ENCODE measurements around the gene SYTL1.

SYTL1 gene

DNA sequence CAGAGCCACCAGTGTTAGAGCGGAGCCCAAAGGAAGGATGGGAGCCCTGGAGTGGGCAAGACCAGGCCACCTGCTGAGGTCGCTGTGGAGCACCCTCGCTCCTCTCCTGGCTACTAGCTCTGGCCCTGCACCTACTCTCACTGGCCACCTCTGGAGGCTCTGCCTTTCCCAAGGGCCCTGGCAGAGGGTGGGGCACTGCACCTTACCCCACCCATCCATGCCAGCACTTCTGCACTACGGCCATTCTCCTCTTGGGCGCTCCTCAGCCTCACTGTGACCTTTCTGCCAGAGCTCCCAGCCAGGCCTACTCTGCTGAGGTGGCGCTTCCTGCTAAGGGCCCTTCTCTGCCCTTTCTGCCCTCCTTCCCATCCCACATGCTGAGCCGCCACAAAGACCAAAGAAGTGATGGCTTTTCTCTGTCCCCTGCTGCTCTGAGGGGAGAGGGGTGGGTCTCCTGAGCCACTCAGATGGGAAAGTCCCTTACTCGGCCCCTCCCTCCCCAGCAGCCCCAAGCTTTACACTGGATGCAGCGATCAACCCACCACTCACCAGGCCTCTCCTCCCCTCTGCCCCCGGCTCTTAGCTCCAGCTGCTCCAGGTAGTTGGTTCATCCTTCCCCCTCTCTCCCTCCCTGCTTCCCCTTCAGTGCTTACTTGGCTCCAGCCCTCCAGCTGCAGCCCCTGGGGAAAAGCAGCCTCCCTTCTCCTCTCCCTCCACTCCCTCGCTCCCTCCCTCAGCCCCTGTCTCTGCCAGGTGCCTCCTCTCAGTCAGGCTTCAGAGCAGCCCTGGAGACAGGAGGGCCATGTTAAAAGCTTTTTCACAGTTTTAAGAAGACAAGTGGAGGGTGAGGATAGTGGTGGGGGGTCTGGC, 34.7 kb upstream of the SYTL1 start:
- H3K27ac ChIP-seq (ENCODE audit: poor library complexity, severe bottlenecking): no peak overlapping the region
- no peak for DNase-seq (ENCODE audit: low spot score)
- no peak; the same call in 1 of the 3 replicates for ATAC-seq (ENCODE audit: low read depth)
- no peaks in the 10 kb centered on the region for H3K27me3 ChIP-seq (ENCODE audit: insufficient read depth, poor library complexity, severe bottlenecking)
- H3K9me3 ChIP-seq (ENCODE audit: severe bottlenecking): no peaks in the 10 kb centered on the region
- no peaks in the 10 kb centered on the region for H3K4me1 ChIP-seq (ENCODE audit: insufficient read depth, poor library complexity, severe bottlenecking)
- H3K36me3 ChIP-seq (ENCODE audit: low read depth): no peaks in the 10 kb centered on the region
- TF ChIP-seq, protein P1, sequence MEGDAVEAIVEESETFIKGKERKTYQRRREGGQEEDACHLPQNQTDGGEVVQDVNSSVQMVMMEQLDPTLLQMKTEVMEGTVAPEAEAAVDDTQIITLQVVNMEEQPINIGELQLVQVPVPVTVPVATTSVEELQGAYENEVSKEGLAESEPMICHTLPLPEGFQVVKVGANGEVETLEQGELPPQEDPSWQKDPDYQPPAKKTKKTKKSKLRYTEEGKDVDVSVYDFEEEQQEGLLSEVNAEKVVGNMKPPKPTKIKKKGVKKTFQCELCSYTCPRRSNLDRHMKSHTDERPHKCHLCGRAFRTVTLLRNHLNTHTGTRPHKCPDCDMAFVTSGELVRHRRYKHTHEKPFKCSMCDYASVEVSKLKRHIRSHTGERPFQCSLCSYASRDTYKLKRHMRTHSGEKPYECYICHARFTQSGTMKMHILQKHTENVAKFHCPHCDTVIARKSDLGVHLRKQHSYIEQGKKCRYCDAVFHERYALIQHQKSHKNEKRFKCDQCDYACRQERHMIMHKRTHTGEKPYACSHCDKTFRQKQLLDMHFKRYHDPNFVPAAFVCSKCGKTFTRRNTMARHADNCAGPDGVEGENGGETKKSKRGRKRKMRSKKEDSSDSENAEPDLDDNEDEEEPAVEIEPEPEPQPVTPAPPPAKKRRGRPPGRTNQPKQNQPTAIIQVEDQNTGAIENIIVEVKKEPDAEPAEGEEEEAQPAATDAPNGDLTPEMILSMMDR (IDR thresholded peaks at IDR 0.05; ENCODE audit: poor library complexity, severe bottlenecking): no peak
- no peak overlapping the region for H3K4me3 ChIP-seq (ENCODE audit: severe bottlenecking)

DNA sequence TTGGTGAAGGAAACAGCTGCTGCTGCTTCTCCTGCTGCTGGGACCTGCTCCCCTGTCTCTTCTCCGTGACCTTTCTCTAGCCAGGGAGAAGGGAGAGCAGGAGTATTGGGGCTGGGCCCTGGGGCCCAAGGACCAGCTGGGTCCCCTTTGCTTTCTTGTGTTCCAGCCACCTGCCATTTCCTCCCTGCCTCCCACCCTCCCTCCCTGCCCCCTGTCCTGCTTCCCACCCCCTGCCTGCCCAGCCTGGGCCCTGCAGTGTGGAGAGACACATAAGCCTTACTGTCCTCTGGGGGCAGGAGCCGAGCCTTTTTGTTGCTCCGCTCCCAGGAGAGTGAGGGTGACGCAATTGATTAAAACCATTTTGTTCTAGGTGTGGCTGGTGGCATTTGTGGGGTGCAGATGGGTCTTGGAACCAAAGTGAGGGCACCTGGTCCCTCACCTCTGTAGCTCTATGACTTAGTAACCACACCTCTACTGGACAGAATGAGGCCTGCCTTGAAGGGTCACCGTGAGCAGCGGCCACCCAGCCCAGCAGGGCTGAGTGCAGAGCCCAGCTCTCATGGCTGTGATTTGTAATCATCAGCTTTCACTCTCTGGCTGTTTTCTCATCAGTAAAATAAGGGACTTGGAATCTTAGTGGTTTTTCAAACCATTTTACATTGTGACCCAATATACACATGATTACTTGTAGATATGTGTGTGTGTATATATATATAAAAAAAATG, 33.8 kb upstream of the SYTL1 start:
- DNase-seq (ENCODE audit: low spot score): no peak
- H3K36me3 ChIP-seq (ENCODE audit: low read depth): no peaks in the 10 kb centered on the region
- H3K9me3 ChIP-seq (ENCODE audit: severe bottlenecking): no peaks in the 10 kb centered on the region
- no peak overlapping the region for H3K27ac ChIP-seq (ENCODE audit: poor library complexity, severe bottlenecking)
- TF ChIP-seq, protein P1 (IDR thresholded peaks at IDR 0.05; ENCODE audit: poor library complexity, severe bottlenecking): no peak
- H3K4me3 ChIP-seq (ENCODE audit: severe bottlenecking): no peak overlapping the region
- no peaks in the 10 kb centered on the region for H3K4me1 ChIP-seq (ENCODE audit: insufficient read depth, poor library complexity, severe bottlenecking)
- no peaks in the 10 kb centered on the region for H3K27me3 ChIP-seq (ENCODE audit: insufficient read depth, poor library complexity, severe bottlenecking)
- ATAC-seq (ENCODE audit: low read depth): no peak

DNA sequence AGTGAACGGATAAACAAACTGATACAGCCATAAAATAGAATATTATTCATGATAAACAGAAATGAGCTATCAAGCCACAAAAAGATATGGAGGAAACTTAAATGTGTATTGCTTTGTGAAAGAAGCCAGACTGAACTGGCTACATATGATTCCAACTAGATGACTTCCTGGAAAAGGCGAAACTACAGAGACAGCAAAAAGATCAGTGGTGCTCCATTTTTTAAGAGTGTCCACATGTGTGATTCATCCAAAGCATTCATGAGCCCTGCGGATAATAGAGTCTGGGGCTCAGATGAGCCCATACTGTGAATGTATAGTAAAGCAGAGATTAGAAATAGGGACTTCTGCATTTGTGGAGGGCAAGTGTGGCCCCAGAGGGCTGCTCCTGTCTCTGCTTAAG, 27.7 kb upstream of the SYTL1 start:
- H3K36me3 ChIP-seq (ENCODE audit: low read depth): no peaks in the 10 kb centered on the region
- DNase-seq (ENCODE audit: low spot score) (no peak), ATAC-seq (ENCODE audit: low read depth) (no peak)
- no peaks in the 10 kb centered on the region for H3K27me3 ChIP-seq (ENCODE audit: insufficient read depth, poor library complexity, severe bottlenecking)
- no peak overlapping the region for H3K27ac ChIP-seq (ENCODE audit: poor library complexity, severe bottlenecking)
- H3K4me1 ChIP-seq (ENCODE audit: insufficient read depth, poor library complexity, severe bottlenecking): no peaks in the 10 kb centered on the region
- TF ChIP-seq, protein P1 (IDR thresholded peaks at IDR 0.05; ENCODE audit: poor library complexity, severe bottlenecking): no peak
- H3K9me3 ChIP-seq (ENCODE audit: severe bottlenecking): no peaks in the 10 kb centered on the region
- H3K4me3 ChIP-seq (ENCODE audit: severe bottlenecking): no peak overlapping the region

DNA sequence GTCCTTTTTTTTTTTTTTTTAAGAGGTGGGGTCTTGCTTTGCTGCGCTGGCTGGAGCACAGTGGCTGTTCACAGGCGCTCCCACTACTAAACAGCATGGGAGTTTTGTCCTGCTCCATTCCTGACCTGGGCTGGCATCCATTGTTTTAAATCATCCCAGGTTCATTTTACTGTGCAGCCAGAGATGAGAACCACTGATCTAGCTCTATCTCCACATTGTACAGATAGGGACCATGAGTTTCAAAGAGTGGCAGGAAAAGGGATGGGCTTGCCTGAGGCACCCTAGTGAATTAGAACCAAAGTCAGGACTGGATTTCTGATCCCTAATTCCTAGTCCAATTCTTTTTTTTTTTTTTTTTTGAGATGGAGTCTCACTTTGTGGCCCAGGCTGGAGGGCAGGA, 27.1 kb upstream of the SYTL1 start:
- TF ChIP-seq, protein P1 (IDR thresholded peaks at IDR 0.05; ENCODE audit: poor library complexity, severe bottlenecking): no peak
- H3K4me3 ChIP-seq (ENCODE audit: severe bottlenecking): no peak overlapping the region
- H3K4me1 ChIP-seq (ENCODE audit: insufficient read depth, poor library complexity, severe bottlenecking): no peaks in the 10 kb centered on the region
- no peak overlapping the region for H3K27ac ChIP-seq (ENCODE audit: poor library complexity, severe bottlenecking)
- H3K9me3 ChIP-seq (ENCODE audit: severe bottlenecking): no peaks in the 10 kb centered on the region
- no peaks in the 10 kb centered on the region for H3K27me3 ChIP-seq (ENCODE audit: insufficient read depth, poor library complexity, severe bottlenecking)
- no peaks in the 10 kb centered on the region for H3K36me3 ChIP-seq (ENCODE audit: low read depth)
- ATAC-seq (ENCODE audit: low read depth) (no peak), DNase-seq (ENCODE audit: low spot score) (no peak)
